ENCODE results near the gene PLCH1. TPM values are rescaled to one million over a fixed set of nuclear protein-coding genes. Genes with fewer than 3 reads are reported as not detected.
A peak's percentile ranks its signal among the peaks of the same experiment; 100 is the strongest.

PLCH1 gene
- total RNA-seq, 1 experiment from 2014 or later, result 3.8 TPM

DNA sequence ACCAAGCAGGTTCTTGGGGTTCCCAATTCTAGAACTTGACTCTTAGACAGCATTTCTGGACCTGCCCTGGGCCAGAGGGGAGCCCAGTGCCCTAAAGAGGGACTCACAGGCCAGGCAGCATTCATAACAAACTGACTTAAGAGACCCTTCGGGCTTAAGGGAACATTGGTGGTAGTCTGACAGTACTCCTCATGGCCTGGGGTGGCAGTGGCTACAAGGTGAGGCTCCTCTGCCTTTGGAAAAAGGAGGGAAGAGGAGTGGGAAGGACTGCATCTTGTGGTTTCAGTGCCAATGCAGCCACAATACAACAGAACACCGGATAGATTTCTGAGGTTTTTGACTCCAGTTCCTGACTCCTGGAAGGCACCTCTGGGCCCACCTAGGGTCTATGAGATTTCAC is 279.2 kb downstream of the PLCH1 start:
- ChIA-PET POLR2A (no interaction called here), CTCF (no interaction called here), RAD21 (ENCODE audit: low non-redundant PET in 1 of 2, low total read pairs in 2 of 2, uncharacterized antibody in 2 of 2, unreplicated experiment in 2 of 2) (no interaction called here)
- Histone ChIP-seq H3K9me3 (ENCODE audit: control insufficient read depth in 1 of 2, insufficient read depth in 1 of 2, low read depth in 1 of 2, low read length in 2 of 2) (no peaks in the 10 kb centered on the region), H3K4me2 (ENCODE audit: low read length) (no peak overlapping the region), H3K9me2 (ENCODE audit: insufficient read depth) (no peaks in the 10 kb centered on the region), H4K20me1 (ENCODE audit: insufficient read depth) (no peaks in the 10 kb centered on the region), H3K4me1 (ENCODE audit: control insufficient read depth in 1 of 2, insufficient read depth in 2 of 2, low read length in 2 of 2) (no peaks in the 10 kb centered on the region), H3K9ac (ENCODE audit: low read length) (no peak overlapping the region), H3K27me3 (ENCODE audit: insufficient read depth, low read length) (no peaks in the 10 kb centered on the region), H2AFZ (ENCODE audit: low read depth, low read length, poor library complexity, severe bottlenecking) (no peak overlapping the region), H3K79me2 (ENCODE audit: insufficient read depth, low read length) (no peaks in the 10 kb centered on the region), H3K36me3 (ENCODE audit: control insufficient read depth in 1 of 2, insufficient read depth in 2 of 2, low read length in 2 of 2) (no peaks in the 10 kb centered on the region), H3K27ac (ENCODE audit: low read depth, low read length) (no peak overlapping the region), H3K4me3 (replicated peaks in 1 of 2; ENCODE audit: low read depth in 1 of 2, low read length in 2 of 2) (no peak overlapping the region)
- DNase-seq (ENCODE audit: low read depth, low spot score) (no peak), ATAC-seq (no peak)
- intact Hi-C loops (cut with micrococcal nuclease), result no loop called here
- BruUV-seq (replicated peaks), result no TSS peak
- TF ChIP-seq TCF7L2 (IDR thresholded peaks at IDR 0.05; ENCODE audit: borderline replicate concordance, extremely low read depth, insufficient read depth, insufficient read length) (no peak), RAD21 (IDR thresholded peaks at IDR 0.05; ENCODE audit: low read depth) (no peak), EGR1 (IDR thresholded peaks at IDR 0.05; ENCODE audit: low read depth) (no peak), SP1 (IDR thresholded peaks at IDR 0.05; ENCODE audit: low read depth) (no peak), CTCF (IDR thresholded peaks at IDR 0.05 in 2 of 3, conservative IDR thresholded peaks at IDR 0.05 in 1 of 3; ENCODE audit: borderline replicate concordance in 1 of 3, insufficient read depth in 1 of 3, low read depth in 2 of 3, low read length in 2 of 3) (0 out of 6 replicates have a peak, but pooled peaks of 1 of the 3 experiments have one; percentile 6), ZFX (IDR thresholded peaks at IDR 0.05) (no peak), REST (IDR thresholded peaks at IDR 0.05; ENCODE audit: low read depth) (no peak)
